SHP77 (cell line): ENCODE results near the gene SOS1.

Experiments used
- DNase-seq, 2 experiments: peaks; one replicate each; lab custom pipeline; 2025; lab: John Stamatoyannopoulos, UW

SOS1 gene

GRCh38 chr2:39024833-39025232 lies 96.0 kb downstream of the SOS1 start:
- DNase-seq: no peak

DNA sequence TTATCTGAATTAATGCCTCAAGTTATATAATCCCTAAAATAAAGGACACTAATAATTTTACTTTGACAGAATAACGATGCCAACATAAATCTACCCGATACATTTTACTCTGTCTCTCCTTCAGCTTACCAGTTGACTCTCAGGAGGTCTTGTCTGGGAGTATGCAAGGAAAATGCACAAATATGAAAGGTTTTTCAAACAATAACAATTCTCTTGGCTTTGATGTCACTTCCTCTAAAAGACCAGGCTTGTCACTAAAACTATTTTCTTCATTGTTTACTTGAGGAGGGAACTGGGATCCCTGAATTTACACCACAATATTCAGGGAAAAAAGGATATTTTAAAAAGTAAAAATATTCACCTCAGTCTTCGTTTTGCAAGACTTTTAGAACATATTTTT lies 97.2 kb downstream of the SOS1 start:
- no peak for DNase-seq

DNA sequence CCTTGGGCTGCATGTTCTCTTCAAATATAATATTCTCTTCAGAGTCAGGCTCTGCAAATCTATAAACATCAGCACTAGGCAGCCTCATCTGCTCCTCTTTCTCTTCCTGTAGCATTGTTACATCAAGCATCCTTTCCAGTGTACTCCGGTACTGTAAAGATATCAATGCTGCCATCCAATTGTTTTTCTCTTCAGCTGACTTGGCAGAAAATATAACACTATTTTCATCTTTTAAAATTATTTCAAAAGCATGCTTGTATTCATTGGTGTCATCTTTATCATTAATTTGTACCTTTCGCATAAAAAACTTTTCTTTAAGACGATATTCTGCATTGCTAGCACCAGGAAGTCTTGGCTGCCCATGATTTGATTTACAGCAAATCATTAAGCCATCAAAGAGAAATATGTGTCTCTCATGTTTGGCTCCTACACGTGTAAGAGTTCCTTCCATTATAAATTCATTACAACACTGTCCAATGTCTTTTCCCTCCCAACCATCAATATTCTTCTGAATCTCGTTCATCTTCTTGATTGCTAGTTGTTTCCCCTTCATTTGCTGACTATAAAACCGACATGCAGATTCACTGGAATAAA lies 98.1 kb downstream of the SOS1 start:
- DNase-seq: no peak

DNA sequence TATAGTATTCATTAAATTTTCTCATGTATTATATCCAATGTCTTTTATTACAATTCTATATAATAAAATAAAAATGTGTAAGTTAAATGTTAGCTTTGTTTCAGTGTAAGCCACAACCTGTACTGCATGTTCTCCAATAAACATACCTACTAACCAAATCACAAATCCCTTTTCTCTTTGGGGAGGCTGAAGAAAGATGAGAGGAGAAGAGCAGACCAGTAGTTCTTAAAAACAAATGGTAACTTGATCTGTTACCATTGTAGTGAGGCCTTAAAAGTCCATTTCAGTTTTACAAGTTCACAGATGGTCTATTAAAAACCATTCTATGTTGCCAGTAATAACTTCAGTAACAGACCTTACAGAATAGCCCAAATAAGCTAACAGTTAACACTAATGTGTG lies 100.5 kb downstream of the SOS1 start:
- DNase-seq: no peak

GRCh38 chr2:39018638-39019037 lies 102.2 kb downstream of the SOS1 start:
- no peak for DNase-seq

DNA sequence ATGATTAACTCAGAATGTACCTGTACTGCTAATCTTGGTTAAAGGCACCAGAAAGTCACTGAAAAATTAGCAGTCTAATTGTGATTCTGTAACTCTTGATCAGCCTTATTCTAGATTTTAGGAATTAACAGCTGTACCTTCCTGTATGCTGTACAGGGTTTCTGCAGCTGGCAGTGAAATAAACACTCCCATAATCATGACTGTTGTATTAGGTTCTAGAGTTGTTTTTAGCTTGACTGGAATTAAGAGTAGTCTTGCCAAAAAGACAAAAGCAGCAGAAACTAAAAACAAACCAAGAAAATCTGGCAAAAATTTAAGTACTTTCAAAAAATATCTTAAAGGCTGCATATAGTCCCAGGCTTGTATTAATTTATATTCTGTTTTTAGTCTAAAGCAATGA lies 103.5 kb downstream of the SOS1 start:
- DNase-seq: no peak

DNA sequence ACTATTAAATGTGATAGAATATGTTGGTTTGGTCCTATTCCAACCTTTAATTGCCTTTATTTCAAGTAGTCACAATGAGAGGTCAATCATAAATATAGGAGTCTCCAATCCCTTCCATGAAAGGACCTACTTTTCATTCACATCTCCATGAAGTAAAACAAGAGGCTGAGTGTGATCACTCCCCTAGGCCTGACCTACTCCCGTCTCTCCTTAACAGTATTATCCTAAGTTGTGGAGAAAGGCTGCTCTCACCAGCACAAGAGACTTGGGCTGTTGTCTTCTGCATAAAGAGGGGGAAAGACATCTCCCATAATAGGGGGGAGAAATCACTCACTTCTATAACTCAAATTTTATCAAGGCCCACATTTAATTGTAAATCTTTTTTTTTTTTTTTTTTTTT lies 105.4 kb downstream of the SOS1 start:
- DNase-seq: no peak

DNA sequence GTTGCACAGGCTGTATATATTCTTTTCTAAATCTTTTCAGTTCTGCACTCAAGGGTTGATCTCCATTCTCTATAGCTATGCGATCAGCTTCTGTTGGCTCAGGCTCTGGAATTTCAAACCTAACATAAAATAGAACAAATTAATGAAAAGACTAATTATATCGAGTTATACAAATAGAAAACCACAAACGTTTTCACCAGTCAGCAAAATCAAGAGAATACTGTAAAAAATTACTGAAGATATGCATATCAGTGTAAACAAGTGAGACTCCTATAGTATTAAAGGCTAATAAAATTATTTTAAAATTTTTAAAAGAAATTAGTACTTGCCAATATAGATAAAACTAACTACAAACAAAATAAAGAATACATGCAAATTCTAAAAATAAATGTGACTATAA lies 107.0 kb downstream of the SOS1 start:
- no peak for DNase-seq

GRCh38 chr2:39008665-39009064 lies 112.2 kb downstream of the SOS1 start:
- no peak for DNase-seq

DNA sequence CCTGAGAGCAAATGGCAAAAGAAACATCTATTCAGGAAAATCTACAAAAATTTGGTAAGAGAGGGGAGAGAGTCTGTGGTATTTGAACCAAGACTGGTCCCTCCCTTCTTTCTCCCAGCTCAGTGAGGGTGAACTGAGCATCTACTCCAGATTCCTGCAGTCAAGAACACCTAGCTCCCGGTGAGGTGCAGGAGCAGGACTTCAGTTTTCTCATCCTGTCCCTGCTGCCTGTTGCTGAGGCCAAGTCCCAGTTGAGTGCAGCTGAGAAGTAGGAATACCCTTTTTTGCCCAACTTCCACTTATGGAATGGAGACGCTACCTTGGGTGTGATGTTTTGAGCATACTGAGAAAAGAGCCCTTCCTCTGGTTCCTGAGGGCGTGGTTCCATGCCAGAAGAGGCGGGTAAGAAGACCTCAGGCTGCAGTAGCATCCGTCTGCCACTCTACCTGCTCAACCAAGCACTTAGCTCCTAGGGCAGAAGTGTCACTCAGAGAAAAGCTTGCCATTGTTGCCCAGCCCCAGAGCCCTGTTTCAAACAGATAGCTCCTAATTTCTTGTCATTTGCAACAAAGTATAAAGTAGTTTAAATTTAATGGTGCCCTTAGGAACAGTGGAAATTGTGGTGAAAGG lies 112.9 kb downstream of the SOS1 start:
- no peak for DNase-seq

GRCh38 chr2:39000552-39000951 lies 120.3 kb downstream of the SOS1 start:
- no peak for DNase-seq

GRCh38 chr2:38997781-38998180 lies 123.1 kb downstream of the SOS1 start:
- no peak for DNase-seq

- no peak for DNase-seq
Measured at GRCh38 chr2:38991899-38992298, 129.0 kb downstream of the SOS1 start.

DNA sequence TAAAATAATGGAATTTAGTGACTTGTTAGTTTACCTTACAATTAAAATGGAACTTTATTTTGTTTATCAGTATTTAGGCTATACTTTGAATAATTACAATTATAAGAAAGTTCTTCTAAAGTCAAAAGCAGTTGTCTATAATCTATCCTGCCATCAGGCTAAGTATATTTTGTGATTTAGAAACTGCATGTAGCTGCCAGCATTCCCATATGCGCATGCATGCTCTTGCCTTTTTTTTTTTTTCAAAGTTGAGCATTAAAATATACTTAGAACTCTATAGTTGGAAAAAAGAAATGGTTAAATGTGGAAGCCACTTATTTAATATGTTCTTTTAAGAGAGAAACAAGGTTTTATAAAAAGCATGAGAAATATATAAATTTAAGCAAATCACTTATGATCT lies 132.1 kb downstream of the SOS1 start:
- no peak for DNase-seq

DNA sequence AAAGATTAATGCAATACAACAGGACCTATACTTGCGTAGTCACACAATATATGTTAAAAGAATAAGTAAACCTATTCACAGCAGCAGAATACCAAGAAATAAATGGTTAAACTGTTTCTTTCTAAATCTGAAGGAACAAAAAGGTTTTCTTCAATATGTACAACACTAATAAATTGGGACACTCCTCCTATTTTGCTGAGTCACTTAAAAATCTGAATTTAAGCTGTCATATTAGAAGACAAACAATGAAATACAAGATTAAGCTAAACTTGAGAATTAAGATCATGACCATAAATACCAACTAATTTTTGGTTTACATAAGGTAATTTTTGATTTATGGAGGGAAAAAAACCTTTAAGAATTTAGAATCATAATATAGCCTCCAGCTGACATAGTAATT lies 138.4 kb downstream of the SOS1 start:
- no peak for DNase-seq

GRCh38 chr2:38981670-38982357 lies 139.0 kb downstream of the SOS1 start:
- no peak for DNase-seq

- DNase-seq: no peak
Measured at GRCh38 chr2:38981003-38981669, 139.7 kb downstream of the SOS1 start.

DNA sequence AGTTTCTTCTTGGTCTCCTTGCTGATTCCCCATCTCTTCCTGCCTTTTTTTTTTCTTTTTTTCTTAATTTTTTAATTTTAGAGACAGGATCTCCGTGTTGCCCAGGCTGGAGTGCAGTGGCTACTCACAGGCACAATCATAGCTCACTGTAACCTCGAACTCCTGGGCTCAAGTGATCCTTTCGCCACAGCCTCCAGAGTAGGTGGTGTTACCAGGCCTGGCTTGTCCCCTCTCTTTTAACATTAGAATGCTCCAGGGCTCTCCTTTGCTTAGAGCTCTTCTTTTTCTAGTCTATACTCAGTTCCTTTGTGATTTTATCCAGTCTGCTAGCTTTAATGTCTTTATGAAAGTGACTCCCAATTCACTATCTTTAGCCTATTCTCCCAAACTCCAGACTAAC lies 141.9 kb downstream of the SOS1 start:
- no peak for DNase-seq

DNA sequence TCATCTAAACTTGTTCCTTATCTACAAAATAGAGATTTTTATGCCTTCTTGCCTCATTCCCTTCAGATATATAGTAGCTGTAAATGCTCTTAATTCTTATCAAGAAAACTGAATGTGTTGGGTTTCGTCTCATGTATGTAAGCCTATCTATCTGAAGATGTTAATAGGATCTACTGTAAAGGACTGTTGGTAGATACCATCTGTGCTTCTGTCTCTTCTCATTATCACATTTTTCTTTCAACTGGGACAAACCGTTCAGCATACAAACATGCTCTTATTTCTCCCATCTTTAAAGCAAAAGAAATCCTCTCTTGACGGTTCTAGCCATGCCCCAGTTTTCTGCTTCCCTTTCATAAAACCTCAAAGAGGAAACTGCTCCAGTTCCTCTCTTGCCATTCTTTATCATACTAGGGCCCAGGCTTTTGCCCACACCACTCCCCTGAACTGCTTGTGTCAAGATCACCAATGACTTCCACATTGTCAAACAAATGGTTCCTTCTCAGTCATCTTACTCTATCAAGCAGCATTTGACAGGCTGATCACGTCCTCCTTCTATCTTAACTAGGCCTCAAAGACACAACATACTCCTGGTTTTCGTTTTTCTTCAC lies 142.5 kb downstream of the SOS1 start:
- DNase-seq: no peak

- DNase-seq: no peak
Measured at GRCh38 chr2:38977047-38977446, 143.8 kb downstream of the SOS1 start.

- DNase-seq: no peak
Measured at GRCh38 chr2:38975042-38975441, 145.8 kb downstream of the SOS1 start.

- no peak for DNase-seq
Measured at GRCh38 chr2:38973266-38973665, 147.6 kb downstream of the SOS1 start.

- no peak for DNase-seq
Measured at GRCh38 chr2:38971377-38971776, 149.5 kb downstream of the SOS1 start.
